GM23248 (cell line): ENCODE data around the gene EXOC3L2. TPM values are rescaled to one million over a fixed set of nuclear protein-coding genes. Genes with fewer than 3 reads are reported as not detected.
A peak's percentile ranks its signal among the peaks of the same experiment; 100 is the strongest.

Experiments
- DNase-seq: peaks from one replicate; pipeline ENCODE4 v3.0.0-alpha.2; 2015
- H2AFZ ChIP-seq: fragments of 200-600 bp; sonication (generic); 2 replicates; pipeline ENCODE4 v1.6.1; 2016; ENCODE audit warnings: antibody characterized with exemption
- H3F3A ChIP-seq: fragments of 200-600 bp; sonication (generic); 2 replicates; pipeline ENCODE4 v1.6.1; 2016; ENCODE audit warnings: mild to moderate bottlenecking, antibody characterized with exemption, mixed run types; ENCODE audit not compliant: insufficient read depth
- H3K27ac ChIP-seq: fragments of 200-600 bp; sonication (generic); 2 replicates; pipeline ENCODE4 v1.5.1; 2016; ENCODE audit warnings: mild to moderate bottlenecking
- H3K27me3 ChIP-seq: fragments of 200-600 bp; sonication (generic); replicated peaks from 2 replicates; pipeline ENCODE4 v1.6.1; 2016; ENCODE audit warnings: mild to moderate bottlenecking; ENCODE audit not compliant: insufficient read depth
- H3K36me3 ChIP-seq: fragments of 200-600 bp; sonication (generic); 2 replicates; pipeline ENCODE4 v1.6.1; 2016; ENCODE audit warnings: low read depth, mild to moderate bottlenecking
- H3K4me1 ChIP-seq: fragments of 200-600 bp; sonication (generic); 2 replicates; pipeline ENCODE4 v1.6.1; 2016; ENCODE audit warnings: mild to moderate bottlenecking; ENCODE audit not compliant: insufficient read depth
- H3K4me2 ChIP-seq: fragments of 200-600 bp; sonication (generic); one replicate; pipeline ENCODE4 v1.6.1; 2016; ENCODE audit warnings: mild to moderate bottlenecking; ENCODE audit not compliant: unreplicated experiment
- H3K4me3 ChIP-seq: fragments of 200-600 bp; sonication (generic); 2 replicates; pipeline ENCODE4 v1.5.1; 2016; ENCODE audit warnings: mild to moderate bottlenecking
- H3K79me2 ChIP-seq: fragments of 200-600 bp; sonication (generic); 2 replicates; pipeline ENCODE4 v1.6.1; 2016; ENCODE audit warnings: mild to moderate bottlenecking; ENCODE audit not compliant: insufficient read depth
- H3K9ac ChIP-seq: fragments of 200-600 bp; sonication (generic); 2 replicates; pipeline ENCODE4 v1.6.1; 2016; ENCODE audit warnings: mild to moderate bottlenecking
- H3K9me2 ChIP-seq: fragments of 200-600 bp; sonication (generic); 2 replicates; pipeline ENCODE4 v1.6.1; 2016; ENCODE audit warnings: mixed run types, mild to moderate bottlenecking, moderate library complexity; ENCODE audit not compliant: insufficient read depth
- H3K9me3 ChIP-seq: fragments of 200-600 bp; sonication (generic); one replicate; pipeline ENCODE4 v1.6.1; 2017; ENCODE audit warnings: low read depth
- H4K20me1 ChIP-seq: fragments of 200-600 bp; sonication (generic); 2 replicates; pipeline ENCODE4 v1.6.0; 2016; ENCODE audit not compliant: insufficient read depth
- EZH2 ChIP-seq: fragments of 200-600 bp; sonication (generic); IDR thresholded peaks from 2 replicates; pipeline ENCODE4 v1.6.1; 2018; ENCODE audit warnings: antibody characterized with exemption, mild to moderate bottlenecking; ENCODE audit not compliant: insufficient read depth, poor library complexity, severe bottlenecking
- EZH2phosphoT487 ChIP-seq: fragments of 200-600 bp; sonication (generic); IDR thresholded peaks from 2 replicates; pipeline ENCODE4 v1.6.1; 2018; ENCODE audit warnings: antibody characterized with exemption, moderate library complexity, mild to moderate bottlenecking, low read depth; ENCODE audit not compliant: insufficient read depth
- WGBS, 2 experiments: methylation state at CpG; one replicate each; pipeline ENCODE4 v1.1.6; 2015 to 2017; ENCODE audit warnings: low lambda C conversion rate in 2 of 2, low coverage in 1 of 2; ENCODE audit errors: missing lambda C conversion rate in 2 of 2; 5-methylcytosine and 5-hydroxymethylcytosine counted together
- in situ Hi-C: fragments of 300-500 bp; cut with MboI; formaldehyde crosslinking; loops from 2 replicates; pipeline ENCODE4 v1.15.0; 2020
- polyA plus RNA-seq: library from polyadenylated mRNA; unstranded; fragments of >200 nt; fragmentation: Nextera tagmentation; extraction: Ambion mirVana; gene quantifications from 2 replicates; pipeline ENCODE4 v1.2.1, GENCODE V29; 2016
- total RNA-seq: library from RNA; depleted of rRNA; stranded (reverse); fragments of >200 nt; shearing (Covaris generic); gene quantifications from 2 replicates; pipeline ENCODE4 v1.2.3, GENCODE V29; 2014

EXOC3L2 gene
- total and polyA plus RNA-seq, 2 experiments from 2014 or later = not detected

GRCh38 chr19:45251452-45252354, 6.5 kb upstream of the EXOC3L2 start:
- Histone ChIP-seq H2AFZ (peak overlapping the region; percentile 67), H3K9me2 (no peaks in the 10 kb centered on the region), H3F3A (no peaks in the 10 kb centered on the region; the same call in 1 of the 2 replicates), H3K9me3 (no peaks in the 10 kb centered on the region), H4K20me1 (peaks cover under 1% of the 10 kb centered on the region; the same call in 1 of the 2 replicates), H3K4me2 (peak overlapping the region; percentile 97), H3K9ac (peak overlapping the region; percentile 93), H3K27me3 (no peaks in the 10 kb centered on the region), H3K4me3 (peak overlapping the region; percentile 91), H3K79me2 (peaks cover 53% of the 10 kb centered on the region), H3K36me3 (no peaks in the 10 kb centered on the region), H3K27ac (peak overlapping the region; percentile 54), H3K4me1 (peaks cover 16% of the 10 kb centered on the region)
- TF ChIP-seq EZH2phosphoT487 (no peak), EZH2 (no peak)
- DNase-seq = peak; percentile 56
- in situ Hi-C loops = no loop called here
- 2 to 6% methylated on average over 12 to 49 of the region's 57 CpGs for WGBS, 2 experiments

- Histone ChIP-seq H3K4me3 (peak within 1 kb of the TSS; percentile 91), H3K9ac (peak within 1 kb of the TSS; percentile 93), H3K4me2 (peak within 1 kb of the TSS; percentile 97), H3K79me2 (peaks cover 46% of the 10 kb centered on the region), H3K9me3 (no peaks in the 10 kb centered on the region), H3K27ac (peak within 1 kb of the TSS; percentile 54), H3K27me3 (no peaks in the 10 kb centered on the region), H3K9me2 (no peaks in the 10 kb centered on the region), H2AFZ (peak within 1 kb of the TSS; percentile 98), H3K4me1 (peaks cover 16% of the 10 kb centered on the region), H4K20me1 (no peaks in the 10 kb centered on the region; the same call in 1 of the 2 replicates), H3K36me3 (no peaks in the 10 kb centered on the region), H3F3A (no peaks in the 10 kb centered on the region; the same call in 1 of the 2 replicates)
- peak; percentile 73 for DNase-seq
- TF ChIP-seq EZH2 (no peak), EZH2phosphoT487 (no peak)
- WGBS, 2 experiments = 1 to 6% methylated on average over 5 to 57 of the region's 58 CpGs
- in situ Hi-C loops = no loop called here
Observed at GRCh38 chr19:45250832-45251451, 5.7 kb upstream of the EXOC3L2 start, which contains the start of gene MARK4. TSS of gene MARK4 (plus strand) at chr19:45251271. CDS start at chr19:45251589, 318 bp downstream.

- no peak for TF ChIP-seq EZH2
- no peak for TF ChIP-seq EZH2phosphoT487
Observed at GRCh38 chr19:45250216-45250831, 5.1 kb upstream of the EXOC3L2 start.

More at GRCh38 chr19:45250216-45250831, 5.1 kb upstream of the EXOC3L2 start:
- Histone ChIP-seq H3K9me2 (no peaks in the 10 kb centered on the region), H3K36me3 (no peaks in the 10 kb centered on the region), H3K79me2 (peaks cover 39% of the 10 kb centered on the region), H2AFZ (peak overlapping the region; percentile 98), H4K20me1 (no peaks in the 10 kb centered on the region; the same call in 1 of the 2 replicates), H3F3A (no peaks in the 10 kb centered on the region; the same call in 1 of the 2 replicates), H3K4me2 (peak overlapping the region; percentile 88), H3K27me3 (no peaks in the 10 kb centered on the region), H3K4me3 (peak overlapping the region; percentile 91), H3K27ac (no peak overlapping the region), H3K9ac (peak overlapping the region; percentile 75), H3K4me1 (peaks cover 16% of the 10 kb centered on the region), H3K9me3 (no peaks in the 10 kb centered on the region)
- no peak for DNase-seq
- in situ Hi-C loops = no loop called here
- WGBS, 2 experiments = 28 to 36% methylated on average over 9 to 14 of the region's 14 CpGs
